Stimulated activated CD8-positive, alpha-beta memory T cell treated with anti-CD3 and anti-CD28 coated beads, Interleukin-12 subunit alpha, Interleukin-12 subunit beta, amount 100 ng/mL, for 1 hour (primary cell): ENCODE results near the gene ARHGEF25.
"Not testable (repeated sequence)": the region's sequence is repeated elsewhere in the genome, so short reads cannot be mapped to it uniquely, and the experiment has no call there.

Experiments used
- DNase-seq: peaks from one replicate; pipeline ENCODE4 v3.0.0-alpha.2; 2020; ENCODE audit warnings: low read depth

ARHGEF25 gene

DNA sequence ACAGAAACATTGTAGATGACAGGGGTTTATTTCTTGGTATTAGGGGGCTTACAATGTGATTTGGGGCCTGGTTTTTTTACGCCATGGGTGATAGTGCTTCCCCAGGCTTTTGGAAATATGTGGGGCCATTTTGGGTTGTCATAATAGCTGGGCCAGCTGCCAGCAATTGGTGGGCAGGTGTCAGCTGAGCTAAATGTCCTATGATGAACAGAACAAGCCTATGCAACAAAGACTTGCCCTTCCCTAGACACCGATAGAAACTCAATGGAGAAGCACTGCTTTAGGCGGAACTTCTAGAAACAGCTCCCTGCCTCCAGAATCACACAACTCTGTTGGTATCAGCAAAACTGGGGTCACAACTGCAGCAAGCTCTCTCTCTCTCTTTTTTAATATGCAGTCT lies 26.9 kb downstream of the ARHGEF25 start:
- DNase-seq = no peak

DNA sequence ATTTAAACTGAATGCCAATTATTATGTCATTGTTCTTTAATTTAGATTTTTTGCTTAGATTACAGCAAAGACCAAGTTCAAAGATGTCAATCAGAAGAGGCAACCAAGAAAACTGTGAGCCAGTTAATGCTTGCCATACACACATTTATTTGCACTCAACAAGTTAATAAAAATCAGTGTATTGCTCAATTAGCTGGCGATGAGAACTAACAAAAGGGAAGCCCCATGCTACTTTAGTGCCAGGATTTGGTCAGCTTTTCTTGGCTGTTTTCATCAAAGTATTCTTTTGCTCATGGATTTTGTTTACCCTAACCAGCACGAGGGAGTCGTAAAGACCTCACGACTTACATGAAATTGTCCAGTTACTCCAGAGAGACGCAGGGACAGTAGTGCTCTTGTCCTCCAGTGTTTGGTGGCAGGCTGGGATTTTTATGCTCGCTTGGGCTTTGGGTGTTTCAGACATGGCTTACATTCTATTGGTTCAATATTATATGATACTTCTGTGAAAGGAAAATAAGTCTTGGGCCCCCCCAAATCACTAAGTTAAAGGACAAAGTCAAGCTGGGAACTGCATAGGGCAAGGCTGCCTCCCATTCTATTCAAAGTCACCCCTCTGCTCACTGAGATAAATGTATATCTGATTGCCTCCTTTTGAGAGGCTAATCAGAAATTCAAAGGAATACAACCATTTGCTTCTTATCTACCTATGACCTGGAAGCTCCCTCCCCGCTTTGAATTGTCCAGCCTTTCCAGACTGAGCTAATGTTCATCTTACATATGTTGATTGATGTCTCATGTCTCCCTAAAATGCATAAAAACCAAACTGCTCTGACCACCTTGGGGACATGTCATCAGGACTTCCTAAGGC lies 29.2 kb downstream of the ARHGEF25 start:
- no peak for DNase-seq

DNA sequence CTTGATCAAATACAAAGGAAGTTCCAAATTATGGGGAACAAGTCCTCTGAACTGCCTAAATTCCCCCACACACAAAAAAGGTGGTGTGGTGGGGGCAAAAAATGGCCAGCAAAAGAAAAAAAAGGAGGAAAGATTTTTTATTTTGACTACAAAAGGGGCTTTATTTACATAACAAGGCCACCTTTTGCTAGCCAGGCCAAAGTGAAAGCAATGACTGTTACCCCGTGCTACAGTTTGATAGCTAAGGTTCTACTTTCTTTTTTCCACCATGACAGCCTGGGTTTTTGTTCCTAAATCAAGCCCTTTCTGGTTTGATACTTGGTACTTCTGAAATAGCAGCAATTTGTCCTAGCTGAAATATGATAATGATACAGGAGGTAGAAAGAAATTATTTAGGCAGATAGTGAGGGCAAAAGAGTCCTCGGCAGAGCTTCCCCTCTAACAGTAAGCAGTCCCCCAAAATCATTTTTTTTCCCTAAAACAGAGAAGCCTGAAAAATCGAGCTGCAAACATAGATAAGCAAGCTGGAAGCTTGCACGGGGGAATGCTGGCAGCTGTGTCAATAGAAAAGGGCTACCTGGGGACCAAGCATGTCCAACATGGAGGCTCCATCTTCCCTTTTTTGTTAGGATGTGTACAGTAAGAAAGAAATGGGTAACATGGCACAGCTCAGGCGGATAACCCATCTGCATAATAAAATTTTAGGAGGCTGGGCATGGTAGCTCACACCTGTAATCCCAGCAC lies 30.6 kb downstream of the ARHGEF25 start:
- DNase-seq = no peak

DNA sequence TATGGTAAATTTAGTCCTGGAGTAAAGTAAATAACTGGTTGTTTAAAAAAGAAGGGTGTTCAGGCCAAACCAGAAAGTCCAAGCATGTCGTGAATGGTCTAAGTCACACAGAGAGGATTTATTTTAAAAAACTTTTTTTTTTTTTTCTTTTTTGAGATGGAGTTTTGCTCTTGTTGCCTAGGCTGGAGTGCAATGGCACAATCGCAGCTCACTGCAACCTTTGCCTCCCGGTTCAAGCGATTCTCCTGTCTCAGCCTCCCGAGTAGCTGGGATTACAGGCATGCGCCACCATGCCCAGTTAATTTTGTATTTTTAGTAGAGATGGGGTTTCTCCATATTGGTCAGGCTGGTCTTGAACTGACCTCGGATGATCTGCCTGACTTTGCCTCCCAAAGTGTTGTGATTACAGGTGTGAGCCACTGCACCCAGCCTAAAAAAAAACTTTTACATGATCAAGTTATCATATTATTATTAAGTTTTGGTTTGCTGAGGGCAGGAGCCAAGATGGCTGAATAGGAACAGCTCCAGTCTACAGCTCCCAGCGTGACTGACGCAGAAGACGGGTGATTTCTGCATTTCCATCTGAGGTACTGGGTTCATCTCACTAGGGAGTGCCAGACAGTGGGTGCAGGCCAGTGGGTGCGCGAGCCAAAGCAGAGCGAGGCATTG lies 34.9 kb downstream of the ARHGEF25 start:
- DNase-seq = not testable (repeated sequence)

DNA sequence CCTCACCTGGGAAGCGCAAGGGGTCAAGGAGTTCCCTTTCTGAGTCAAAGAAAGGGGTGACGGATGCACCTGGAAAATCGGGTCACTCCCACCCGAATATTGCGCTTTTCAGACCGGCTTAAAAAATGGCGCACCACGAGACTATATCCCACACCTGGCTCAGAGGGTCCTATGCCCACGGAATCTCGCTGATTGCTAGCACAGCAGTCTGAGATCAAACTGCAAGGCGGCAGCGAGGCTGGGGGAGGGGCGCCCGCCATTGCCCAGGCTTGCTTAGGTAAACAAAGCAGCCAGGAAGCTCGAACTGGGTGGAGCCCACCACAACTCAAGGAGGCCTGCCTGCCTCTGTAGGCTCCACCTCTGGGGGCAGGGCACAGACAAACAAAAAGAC lies 35.4 kb downstream of the ARHGEF25 start:
- DNase-seq = not testable (repeated sequence)

DNA sequence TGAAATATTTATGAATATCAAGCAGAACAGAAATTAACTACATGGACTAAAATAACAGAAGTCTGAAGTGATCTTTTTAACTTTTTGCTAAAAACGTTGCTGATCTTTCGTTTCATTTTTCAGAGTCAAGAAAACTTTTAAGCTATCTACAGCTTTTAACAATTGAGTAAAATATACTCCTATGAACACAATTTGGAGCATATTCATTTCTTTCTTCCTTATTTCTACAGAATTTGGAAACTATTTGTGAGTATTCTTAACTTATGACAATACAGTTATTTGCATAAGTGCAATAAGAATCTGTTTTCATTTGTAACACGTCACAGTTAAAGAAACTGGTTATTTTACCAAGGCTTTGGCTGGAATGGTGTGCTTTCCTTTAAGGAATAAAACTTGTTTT lies 42.8 kb downstream of the ARHGEF25 start:
- no peak for DNase-seq

DNA sequence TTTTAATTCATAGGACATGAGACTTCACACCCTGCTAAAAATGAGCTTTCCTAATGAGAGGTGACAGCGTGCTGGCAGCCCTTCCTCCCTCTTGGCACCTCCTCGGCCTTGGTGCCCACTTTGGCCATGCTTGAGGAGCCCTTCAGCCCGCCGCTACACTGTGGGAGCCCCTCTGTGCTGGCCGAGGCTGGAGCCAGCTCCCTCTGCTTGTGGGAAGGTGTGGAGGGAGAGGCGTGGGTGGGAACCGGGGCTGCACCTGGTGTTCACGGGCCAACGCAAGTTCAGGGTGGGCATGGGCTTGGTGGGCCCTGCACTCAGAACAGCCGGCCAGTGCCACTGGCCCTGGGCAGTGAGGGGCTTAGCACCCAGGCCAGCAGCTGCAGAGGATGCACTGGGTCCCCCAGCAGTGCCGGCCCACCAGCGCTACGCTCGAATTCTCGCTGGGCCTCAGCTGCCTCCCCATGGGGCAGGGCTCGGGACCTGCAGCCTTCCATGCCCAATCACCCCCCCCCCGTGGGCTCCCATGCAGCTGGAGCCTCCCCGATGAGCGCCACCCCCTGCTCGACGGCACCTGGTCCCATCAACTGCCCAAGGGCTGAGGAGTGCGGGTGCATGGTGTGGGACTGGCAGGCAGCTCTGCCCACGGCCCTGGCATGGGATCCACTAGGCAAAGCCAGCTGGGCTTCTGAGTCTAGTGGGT lies 44.5 kb downstream of the ARHGEF25 start:
- no peak for DNase-seq

DNA sequence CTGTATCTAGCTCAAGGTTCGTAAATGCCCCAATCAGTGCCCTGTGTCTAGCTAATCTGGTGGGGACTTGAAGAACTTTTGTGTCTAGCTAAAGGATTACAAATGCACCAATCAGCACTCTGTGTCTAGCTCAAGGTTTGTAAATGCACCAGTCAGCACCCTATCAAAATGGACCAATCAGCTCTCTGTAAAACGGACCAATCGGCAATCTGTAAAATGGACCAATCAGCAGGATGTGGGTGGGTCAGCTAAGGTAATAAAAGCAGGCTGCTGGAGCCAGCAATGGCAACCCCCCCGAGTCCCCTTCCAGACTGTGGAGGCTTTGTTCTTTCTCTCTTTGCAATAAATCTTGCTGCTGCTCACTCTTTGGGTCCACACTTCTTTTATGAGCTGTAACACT lies 45.2 kb downstream of the ARHGEF25 start:
- DNase-seq = not testable (repeated sequence)

DNA sequence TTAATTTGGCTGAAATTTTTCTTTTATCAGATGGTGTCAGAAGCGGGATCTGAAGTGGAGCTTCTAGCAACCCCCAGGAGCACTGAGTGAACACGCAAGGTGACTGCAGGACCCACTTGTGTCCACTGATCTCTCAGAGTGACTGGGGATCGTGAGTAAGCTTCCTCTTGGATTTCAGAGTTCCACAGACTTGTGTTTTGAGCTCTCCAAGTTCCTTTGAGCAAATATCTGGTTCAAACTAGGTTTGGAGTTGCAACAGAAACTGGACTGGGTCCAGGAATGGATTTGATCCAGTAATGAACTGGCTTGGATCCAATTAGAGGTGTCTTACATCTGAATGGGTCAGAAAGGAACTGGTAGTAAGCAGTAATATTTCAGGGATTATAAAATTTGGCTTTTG lies 46.5 kb downstream of the ARHGEF25 start:
- no peak for DNase-seq

DNA sequence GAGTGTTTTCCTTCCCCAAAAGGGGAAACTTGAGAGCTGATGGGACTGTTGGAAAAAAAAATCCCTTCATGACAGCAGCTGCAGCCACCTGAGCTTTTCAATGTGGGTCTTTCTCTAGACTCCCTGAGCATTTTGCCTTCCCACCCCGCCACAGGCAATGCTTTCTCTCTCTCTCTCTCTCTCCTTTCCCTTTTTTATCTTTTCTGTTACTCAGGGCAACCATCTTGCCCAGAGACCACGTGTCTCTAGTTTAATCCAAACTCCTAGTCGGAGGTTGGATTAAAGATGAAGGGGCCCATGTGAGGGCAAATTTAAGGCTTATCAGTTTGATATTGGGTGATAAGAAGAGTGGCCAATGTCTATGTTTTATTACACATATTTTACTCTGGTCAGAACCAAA lies 47.7 kb downstream of the ARHGEF25 start:
- no peak for DNase-seq

DNA sequence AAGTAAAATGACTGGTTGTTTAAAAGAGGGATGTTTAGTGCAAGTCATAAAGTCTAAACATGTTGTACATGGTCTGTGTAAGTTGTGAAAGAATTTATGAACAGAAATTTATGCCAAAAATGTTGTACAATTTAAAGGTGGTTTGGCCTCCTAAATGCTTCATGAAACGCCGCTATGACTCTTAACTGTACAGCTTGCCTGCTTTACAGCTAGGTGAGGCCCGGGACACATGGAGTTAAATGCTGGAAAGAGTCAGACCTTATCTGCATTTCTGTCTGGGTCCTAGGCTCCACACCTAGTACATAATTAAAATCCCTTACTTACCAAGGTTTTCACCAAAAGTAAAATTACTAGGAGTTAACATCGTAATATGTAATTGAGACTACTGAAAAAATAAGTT lies 50.1 kb downstream of the ARHGEF25 start:
- no peak for DNase-seq

DNA sequence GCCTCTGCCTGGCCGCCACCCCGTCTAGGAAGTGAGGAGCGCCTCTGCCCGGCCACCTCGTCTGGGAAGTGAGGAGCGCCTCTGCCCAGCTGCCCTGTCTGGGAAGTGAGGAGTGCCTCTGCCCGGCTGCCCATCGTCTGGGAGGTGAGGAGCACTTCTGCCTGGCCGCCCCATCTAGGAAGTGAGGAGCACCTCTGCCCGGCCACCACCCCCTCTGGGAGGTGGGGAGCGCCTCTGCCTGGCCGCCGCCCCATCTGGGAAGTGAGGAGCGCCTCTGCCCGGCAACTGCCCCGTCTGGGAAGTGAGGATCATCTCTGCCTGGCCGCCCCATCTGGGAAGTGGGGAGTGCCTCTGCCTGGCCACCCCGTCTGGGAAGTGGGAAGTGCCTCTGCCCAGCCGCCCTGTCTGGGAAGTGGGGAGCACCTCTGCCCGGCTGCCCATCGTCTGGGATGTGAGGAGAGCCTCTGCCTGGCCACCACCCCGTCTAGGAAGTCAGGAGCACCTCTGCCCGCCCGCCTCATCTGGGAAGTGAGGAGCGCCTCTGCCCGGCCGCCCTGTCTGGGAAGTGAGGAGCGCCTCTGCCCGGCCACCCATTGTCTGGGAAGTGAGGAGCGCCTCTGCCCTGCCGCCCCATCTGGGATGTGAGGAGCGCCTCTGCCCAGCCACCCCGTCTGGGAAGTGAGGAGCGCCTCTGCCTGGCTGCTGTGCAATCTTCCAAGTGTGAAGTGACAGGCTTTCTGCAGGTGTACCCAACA lies 54.0 kb downstream of the ARHGEF25 start:
- DNase-seq = not testable (repeated sequence)
